Stimulated activated CD4-positive, alpha-beta T cell treated with anti-CD3 and anti-CD28 coated beads, Interleukin-4, amount 100 ng/mL, for 4 hours (primary cell): ENCODE results near the gene ADAM17.
"Not testable (repeated sequence)": the region's sequence is repeated elsewhere in the genome, so short reads cannot be mapped to it uniquely, and the experiment has no call there.

ENCODE experiments used
- DNase-seq, 2 experiments: peaks; one replicate each; pipeline ENCODE4 v3.0.0-alpha.2; 2020

Gene ADAM17

GRCh38 chr2:9555297-9556120 lies at the start of gene ADAM17:
TSS of gene ADAM17 (minus strand) at chr2:9555830. CDS start at chr2:9555605, 225 bp downstream.
- DNase-seq, result peak; percentile 80 to 85

GRCh38 chr2:9602412-9602811 lies 46.8 kb upstream of the ADAM17 start:
- no peak for DNase-seq

GRCh38 chr2:9601397-9601796 lies 45.8 kb upstream of the ADAM17 start:
- no peak for DNase-seq

GRCh38 chr2:9599430-9599829 lies 43.8 kb upstream of the ADAM17 start:
- DNase-seq, result no peak

GRCh38 chr2:9596621-9597311 lies 41.1 kb upstream of the ADAM17 start:
- no peak for DNase-seq

- DNase-seq, result no peak
Observed at GRCh38 chr2:9595746-9596145, 40.1 kb upstream of the ADAM17 start.

- not testable (repeated sequence) for DNase-seq
Observed at GRCh38 chr2:9595256-9595655, 39.6 kb upstream of the ADAM17 start.

GRCh38 chr2:9594366-9595054 lies 38.9 kb upstream of the ADAM17 start:
- no peak for DNase-seq

GRCh38 chr2:9593925-9594324 lies 38.3 kb upstream of the ADAM17 start:
- DNase-seq, result no peak

GRCh38 chr2:9592699-9593098 lies 37.1 kb upstream of the ADAM17 start:
- no peak for DNase-seq

- DNase-seq, result no peak
Observed at GRCh38 chr2:9590641-9591040, 35.0 kb upstream of the ADAM17 start.

- no peak for DNase-seq
Observed at GRCh38 chr2:9586465-9586864, 30.8 kb upstream of the ADAM17 start.

GRCh38 chr2:9585486-9585885 lies 29.9 kb upstream of the ADAM17 start:
- no peak for DNase-seq

- DNase-seq, result not testable (repeated sequence)
Observed at GRCh38 chr2:9584902-9585301, 29.3 kb upstream of the ADAM17 start.

GRCh38 chr2:9582624-9583023 lies 27.0 kb upstream of the ADAM17 start:
- DNase-seq, result no peak

- DNase-seq, result no peak
Observed at GRCh38 chr2:9578467-9579235, 23.0 kb upstream of the ADAM17 start.

- DNase-seq, result no peak
Observed at GRCh38 chr2:9574331-9574730, 18.7 kb upstream of the ADAM17 start.

GRCh38 chr2:9573840-9574239 lies 18.2 kb upstream of the ADAM17 start:
- no peak for DNase-seq

- no peak for DNase-seq
Observed at GRCh38 chr2:9573013-9573720, 17.5 kb upstream of the ADAM17 start.

GRCh38 chr2:9570182-9571060 lies 14.8 kb upstream of the ADAM17 start:
- no peak for DNase-seq
